ENCODE results near the gene KBTBD6. TPM values are rescaled to one million over a fixed set of nuclear protein-coding genes. Genes with fewer than 3 reads are reported as not detected.
"Not testable (repeated sequence)": the region's sequence is repeated elsewhere in the genome, so short reads cannot be mapped to it uniquely, and the experiment has no call there.

Gene KBTBD6
- total RNA-seq, 1 experiment from 2014 or later = 11.8 TPM

- Histone ChIP-seq H3K36me3 (no peaks in the 10 kb centered on the region; the same call in 1 of the 2 replicates), H3K27me3 (no peaks in the 10 kb centered on the region), H3K9me3 (no peaks in the 10 kb centered on the region), H3K4me3 (peak overlapping the region; percentile 28)
- DNase-seq = no peak
Measured at GRCh38 chr13:41139296-41139966, 6.8 kb upstream of the KBTBD6 start.

GRCh38 chr13:41137951-41138350 lies 5.3 kb upstream of the KBTBD6 start:
- no peaks in the 10 kb centered on the region for H3K27me3 ChIP-seq
- no peak overlapping the region for H3K4me3 ChIP-seq
- no peaks in the 10 kb centered on the region; the same call in 1 of the 2 replicates for H3K36me3 ChIP-seq
- DNase-seq = no peak
- H3K9me3 ChIP-seq = no peaks in the 10 kb centered on the region

GRCh38 chr13:41137241-41137640 lies 4.6 kb upstream of the KBTBD6 start:
- H3K27me3 ChIP-seq = no peaks in the 10 kb centered on the region
- H3K9me3 ChIP-seq = no peaks in the 10 kb centered on the region
- H3K4me3 ChIP-seq = no peak overlapping the region
- DNase-seq = no peak
- H3K36me3 ChIP-seq = no peaks in the 10 kb centered on the region; the same call in 1 of the 2 replicates

GRCh38 chr13:41136396-41137031 lies 3.9 kb upstream of the KBTBD6 start:
- Histone ChIP-seq H3K27me3 (no peaks in the 10 kb centered on the region), H3K9me3 (no peaks in the 10 kb centered on the region), H3K4me3 (no peak overlapping the region), H3K36me3 (no peaks in the 10 kb centered on the region)
- DNase-seq = no peak

GRCh38 chr13:41133951-41134350 lies 1.3 kb upstream of the KBTBD6 start:
- no peak for DNase-seq
- Histone ChIP-seq H3K4me3 (peak overlapping the region; percentile 70; the same call in 1 of the 2 replicates), H3K9me3 (no peaks in the 10 kb centered on the region), H3K27me3 (no peaks in the 10 kb centered on the region), H3K36me3 (no peaks in the 10 kb centered on the region; the same call in 1 of the 2 replicates)

- not testable (repeated sequence) for H3K36me3 ChIP-seq, DNase-seq, H3K9me3 ChIP-seq, H3K27me3 ChIP-seq
- peak overlapping the region; percentile 70 for H3K4me3 ChIP-seq
Measured at GRCh38 chr13:41131660-41132511, 716 bp downstream of the KBTBD6 start.

GRCh38 chr13:41131189-41131588 lies 1.4 kb downstream of the KBTBD6 start:
- H3K4me3 ChIP-seq = peak overlapping the region; percentile 70
- not testable (repeated sequence) for H3K36me3 ChIP-seq, H3K9me3 ChIP-seq, DNase-seq, H3K27me3 ChIP-seq

- DNase-seq = no peak
- Histone ChIP-seq H3K4me3 (peak overlapping the region; percentile 70), H3K36me3 (peaks cover 10% of the 10 kb centered on the region), H3K27me3 (no peaks in the 10 kb centered on the region), H3K9me3 (no peaks in the 10 kb centered on the region)
Measured at GRCh38 chr13:41130356-41130755, 2.2 kb downstream of the KBTBD6 start.

GRCh38 chr13:41127701-41128100 lies 4.9 kb downstream of the KBTBD6 start:
- H3K36me3 ChIP-seq = peaks cover 10% of the 10 kb centered on the region
- no peaks in the 10 kb centered on the region for H3K9me3 ChIP-seq
- no peak for DNase-seq
- H3K27me3 ChIP-seq = no peaks in the 10 kb centered on the region
- H3K4me3 ChIP-seq = no peak overlapping the region

GRCh38 chr13:41122838-41123237 lies 9.8 kb downstream of the KBTBD6 start:
- Histone ChIP-seq H3K27me3 (no peaks in the 10 kb centered on the region), H3K36me3 (peaks cover 7% of the 10 kb centered on the region), H3K4me3 (no peak overlapping the region), H3K9me3 (no peaks in the 10 kb centered on the region)
- no peak for DNase-seq

- Histone ChIP-seq H3K27me3 (no peaks in the 10 kb centered on the region), H3K9me3 (no peaks in the 10 kb centered on the region), H3K4me3 (no peak overlapping the region), H3K36me3 (no peaks in the 10 kb centered on the region)
- no peak for DNase-seq
Measured at GRCh38 chr13:41117869-41118268, 14.7 kb downstream of the KBTBD6 start.

- no peak overlapping the region for H3K4me3 ChIP-seq
- no peaks in the 10 kb centered on the region for H3K36me3 ChIP-seq
- DNase-seq = peak; percentile 37
- no peaks in the 10 kb centered on the region for H3K27me3 ChIP-seq
- H3K9me3 ChIP-seq = no peaks in the 10 kb centered on the region
Measured at GRCh38 chr13:41111454-41111853, 21.1 kb downstream of the KBTBD6 start.

- Histone ChIP-seq H3K27me3 (no peaks in the 10 kb centered on the region), H3K9me3 (no peaks in the 10 kb centered on the region), H3K36me3 (no peaks in the 10 kb centered on the region), H3K4me3 (no peak overlapping the region)
- DNase-seq = no peak
Measured at GRCh38 chr13:41107584-41108014, 25.0 kb downstream of the KBTBD6 start.

GRCh38 chr13:41107104-41107571 lies 25.5 kb downstream of the KBTBD6 start:
- DNase-seq = no peak
- Histone ChIP-seq H3K36me3 (no peaks in the 10 kb centered on the region), H3K9me3 (no peaks in the 10 kb centered on the region), H3K4me3 (no peak overlapping the region), H3K27me3 (no peaks in the 10 kb centered on the region)

- Histone ChIP-seq H3K4me3 (no peak overlapping the region), H3K27me3 (no peaks in the 10 kb centered on the region), H3K9me3 (no peaks in the 10 kb centered on the region), H3K36me3 (no peaks in the 10 kb centered on the region)
- no peak for DNase-seq
Measured at GRCh38 chr13:41099986-41100385, 32.6 kb downstream of the KBTBD6 start.

GRCh38 chr13:41098761-41099160 lies 33.8 kb downstream of the KBTBD6 start:
- Histone ChIP-seq H3K9me3 (no peaks in the 10 kb centered on the region), H3K4me3 (no peak overlapping the region), H3K36me3 (no peaks in the 10 kb centered on the region), H3K27me3 (no peaks in the 10 kb centered on the region)
- no peak for DNase-seq

- not testable (repeated sequence) for H3K36me3 ChIP-seq, H3K9me3 ChIP-seq, H3K27me3 ChIP-seq, H3K4me3 ChIP-seq, DNase-seq
Measured at GRCh38 chr13:41095681-41096080, 36.9 kb downstream of the KBTBD6 start.
